OCI-LY3 (cell line): Measurements from ENCODE around the gene NMT1.

ENCODE experiments used
- EZH2phosphoT487 ChIP-seq: fragments of 200-600 bp; shearing (Covaris generic); IDR thresholded peaks from 2 replicates; pipeline ENCODE4 v1.6.1; 2018; ENCODE audit warnings: antibody characterized with exemption, mixed run types, low read depth
- TF ChIP-seq, protein P1 (sequence below): fragments of 200-600, 300-600 bp; sonication (generic); IDR thresholded peaks from 2 replicates; pipeline ENCODE4 v1.5.1; 2014; ENCODE audit warnings: antibody characterized with exemption, low read length, low read depth

DNA sequence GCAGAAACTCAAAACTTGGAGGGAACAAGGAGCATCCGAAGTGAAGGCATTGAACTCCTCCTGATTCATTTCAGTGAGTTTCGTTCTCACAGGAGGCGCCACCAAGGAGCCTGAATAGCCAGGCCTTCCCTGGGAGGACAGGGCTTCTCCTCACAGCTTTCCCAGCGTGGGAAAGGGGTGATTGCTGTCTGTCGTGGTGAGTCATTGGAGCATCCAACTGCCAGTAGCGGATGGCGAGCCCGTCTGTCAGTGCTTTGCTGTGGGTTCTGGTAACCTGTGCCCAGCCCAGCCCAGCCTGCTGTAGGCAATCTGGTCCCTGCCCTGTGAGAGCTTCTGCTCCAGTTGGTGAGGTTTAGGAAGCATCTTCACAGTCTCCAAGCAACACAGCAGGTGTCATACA lies 42.9 kb downstream of the NMT1 start:
- TF ChIP-seq, protein P1, sequence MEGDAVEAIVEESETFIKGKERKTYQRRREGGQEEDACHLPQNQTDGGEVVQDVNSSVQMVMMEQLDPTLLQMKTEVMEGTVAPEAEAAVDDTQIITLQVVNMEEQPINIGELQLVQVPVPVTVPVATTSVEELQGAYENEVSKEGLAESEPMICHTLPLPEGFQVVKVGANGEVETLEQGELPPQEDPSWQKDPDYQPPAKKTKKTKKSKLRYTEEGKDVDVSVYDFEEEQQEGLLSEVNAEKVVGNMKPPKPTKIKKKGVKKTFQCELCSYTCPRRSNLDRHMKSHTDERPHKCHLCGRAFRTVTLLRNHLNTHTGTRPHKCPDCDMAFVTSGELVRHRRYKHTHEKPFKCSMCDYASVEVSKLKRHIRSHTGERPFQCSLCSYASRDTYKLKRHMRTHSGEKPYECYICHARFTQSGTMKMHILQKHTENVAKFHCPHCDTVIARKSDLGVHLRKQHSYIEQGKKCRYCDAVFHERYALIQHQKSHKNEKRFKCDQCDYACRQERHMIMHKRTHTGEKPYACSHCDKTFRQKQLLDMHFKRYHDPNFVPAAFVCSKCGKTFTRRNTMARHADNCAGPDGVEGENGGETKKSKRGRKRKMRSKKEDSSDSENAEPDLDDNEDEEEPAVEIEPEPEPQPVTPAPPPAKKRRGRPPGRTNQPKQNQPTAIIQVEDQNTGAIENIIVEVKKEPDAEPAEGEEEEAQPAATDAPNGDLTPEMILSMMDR: no peak
- TF ChIP-seq EZH2phosphoT487: no peak
